Measurements from ENCODE around the gene EXOC4.

- TF ChIP-seq, protein P1, sequence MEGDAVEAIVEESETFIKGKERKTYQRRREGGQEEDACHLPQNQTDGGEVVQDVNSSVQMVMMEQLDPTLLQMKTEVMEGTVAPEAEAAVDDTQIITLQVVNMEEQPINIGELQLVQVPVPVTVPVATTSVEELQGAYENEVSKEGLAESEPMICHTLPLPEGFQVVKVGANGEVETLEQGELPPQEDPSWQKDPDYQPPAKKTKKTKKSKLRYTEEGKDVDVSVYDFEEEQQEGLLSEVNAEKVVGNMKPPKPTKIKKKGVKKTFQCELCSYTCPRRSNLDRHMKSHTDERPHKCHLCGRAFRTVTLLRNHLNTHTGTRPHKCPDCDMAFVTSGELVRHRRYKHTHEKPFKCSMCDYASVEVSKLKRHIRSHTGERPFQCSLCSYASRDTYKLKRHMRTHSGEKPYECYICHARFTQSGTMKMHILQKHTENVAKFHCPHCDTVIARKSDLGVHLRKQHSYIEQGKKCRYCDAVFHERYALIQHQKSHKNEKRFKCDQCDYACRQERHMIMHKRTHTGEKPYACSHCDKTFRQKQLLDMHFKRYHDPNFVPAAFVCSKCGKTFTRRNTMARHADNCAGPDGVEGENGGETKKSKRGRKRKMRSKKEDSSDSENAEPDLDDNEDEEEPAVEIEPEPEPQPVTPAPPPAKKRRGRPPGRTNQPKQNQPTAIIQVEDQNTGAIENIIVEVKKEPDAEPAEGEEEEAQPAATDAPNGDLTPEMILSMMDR (conservative IDR thresholded peaks at IDR 0.05 in 1 of 2, IDR thresholded peaks at IDR 0.05 in 1 of 2; ENCODE audit: low read depth in 1 of 2, low read length in 2 of 2), result no peak
- no peak for TF ChIP-seq EZH2 (IDR thresholded peaks at IDR 0.05; ENCODE audit: low read length, missing control alignments)
Measured at GRCh38 chr7:134004829-134005505, 752.1 kb downstream of the EXOC4 start.

Measured in fibroblast of lung (primary cell).